ENCODE results near the gene ZBTB25. TPM values are rescaled to one million over a fixed set of nuclear protein-coding genes. Genes with fewer than 3 reads are reported as not detected.

The ZBTB25 gene
- total and polyA plus RNA-seq, 10 of the 15 experiments (the other 5 are each of a cell fraction or from before 2014, with no cell fraction given): 4.1 to 33.9 (median 9.7) TPM

DNA sequence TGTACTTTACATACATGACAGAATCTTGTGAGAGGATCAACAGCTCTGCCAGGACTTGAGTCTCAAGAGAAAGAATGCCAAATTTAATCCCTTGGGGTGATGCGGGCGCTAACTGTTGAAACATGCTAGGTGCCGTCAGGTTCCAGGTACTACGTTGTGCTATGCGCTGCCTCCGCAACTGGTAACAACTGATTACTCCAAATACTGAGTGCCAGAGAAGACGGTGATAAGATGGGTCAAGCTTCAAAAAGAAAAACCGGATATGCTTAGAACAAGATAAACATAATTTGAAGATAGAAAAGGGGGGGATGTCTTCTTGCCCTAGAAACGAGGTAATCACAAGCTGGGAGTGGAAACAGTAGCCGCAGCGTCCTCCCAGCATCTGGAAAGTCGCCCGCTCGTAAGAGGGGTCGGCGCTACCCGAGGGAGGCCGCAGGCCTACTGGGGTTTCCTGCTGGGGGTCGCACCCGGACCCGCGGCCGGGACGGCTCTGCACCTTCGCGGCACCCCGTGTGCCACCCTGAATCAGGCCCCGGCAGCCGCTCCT lies 678 bp downstream of the ZBTB25 start (continued):
- TF ChIP-seq, protein P1, sequence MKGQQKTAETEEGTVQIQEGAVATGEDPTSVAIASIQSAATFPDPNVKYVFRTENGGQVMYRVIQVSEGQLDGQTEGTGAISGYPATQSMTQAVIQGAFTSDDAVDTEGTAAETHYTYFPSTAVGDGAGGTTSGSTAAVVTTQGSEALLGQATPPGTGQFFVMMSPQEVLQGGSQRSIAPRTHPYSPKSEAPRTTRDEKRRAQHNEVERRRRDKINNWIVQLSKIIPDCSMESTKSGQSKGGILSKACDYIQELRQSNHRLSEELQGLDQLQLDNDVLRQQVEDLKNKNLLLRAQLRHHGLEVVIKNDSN (IDR thresholded peaks at IDR 0.05; ENCODE audit: borderline replicate concordance, extremely low read length, insufficient read depth, low read depth, low read length): no peak
- TF ChIP-seq PAX8 (IDR thresholded peaks at IDR 0.05): no peak
- TF ChIP-seq MTA3 (IDR thresholded peaks at IDR 0.05; ENCODE audit: borderline replicate concordance, low read length): peak; percentile 78; the same call in 1 of the 2 replicates
- TF ChIP-seq CHD2 (IDR thresholded peaks at IDR 0.05; ENCODE audit: borderline replicate concordance, low read depth, low read length): no peak
- TF ChIP-seq MEF2A (IDR thresholded peaks at IDR 0.05; ENCODE audit: insufficient read depth, low read depth, low read length): no peak
- TF ChIP-seq IKZF2 (IDR thresholded peaks at IDR 0.05): no peak; a peak in 1 of 4 replicates
- no peak for TF ChIP-seq NR2C1 (IDR thresholded peaks at IDR 0.05)
- no peak for TF ChIP-seq HDAC6 (IDR thresholded peaks at IDR 0.05; ENCODE audit: unreplicated experiment)
- no peak for TF ChIP-seq NR2C2 (IDR thresholded peaks at IDR 0.05; ENCODE audit: borderline replicate concordance, control insufficient read depth, insufficient read length, low read depth)
- TF ChIP-seq SRF (IDR thresholded peaks at IDR 0.05; ENCODE audit: low read depth in 2 of 2, low read length in 2 of 2): no peak
- no peak for TF ChIP-seq BACH1 (IDR thresholded peaks at IDR 0.05; ENCODE audit: borderline replicate concordance)
- TF ChIP-seq, protein P2, sequence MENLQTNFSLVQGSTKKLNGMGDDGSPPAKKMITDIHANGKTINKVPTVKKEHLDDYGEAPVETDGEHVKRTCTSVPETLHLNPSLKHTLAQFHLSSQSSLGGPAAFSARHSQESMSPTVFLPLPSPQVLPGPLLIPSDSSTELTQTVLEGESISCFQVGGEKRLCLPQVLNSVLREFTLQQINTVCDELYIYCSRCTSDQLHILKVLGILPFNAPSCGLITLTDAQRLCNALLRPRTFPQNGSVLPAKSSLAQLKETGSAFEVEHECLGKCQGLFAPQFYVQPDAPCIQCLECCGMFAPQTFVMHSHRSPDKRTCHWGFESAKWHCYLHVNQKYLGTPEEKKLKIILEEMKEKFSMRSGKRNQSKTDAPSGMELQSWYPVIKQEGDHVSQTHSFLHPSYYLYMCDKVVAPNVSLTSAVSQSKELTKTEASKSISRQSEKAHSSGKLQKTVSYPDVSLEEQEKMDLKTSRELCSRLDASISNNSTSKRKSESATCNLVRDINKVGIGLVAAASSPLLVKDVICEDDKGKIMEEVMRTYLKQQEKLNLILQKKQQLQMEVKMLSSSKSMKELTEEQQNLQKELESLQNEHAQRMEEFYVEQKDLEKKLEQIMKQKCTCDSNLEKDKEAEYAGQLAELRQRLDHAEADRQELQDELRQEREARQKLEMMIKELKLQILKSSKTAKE (IDR thresholded peaks at IDR 0.05; ENCODE audit: low read depth, poor library complexity, severe bottlenecking): peak; percentile 12
- no peak for TF ChIP-seq TCF12 (IDR thresholded peaks at IDR 0.05; ENCODE audit: low read depth, low read length)
- no peak for TF ChIP-seq LARP7 (IDR thresholded peaks at IDR 0.05)
- TF ChIP-seq DPF2 (IDR thresholded peaks at IDR 0.05): no peak
- TF ChIP-seq HDGF (IDR thresholded peaks at IDR 0.05): peak; percentile 17; the same call in 1 of the 2 replicates
- TF ChIP-seq ZNF384 (IDR thresholded peaks at IDR 0.05; ENCODE audit: borderline replicate concordance, low read depth, low read length): no peak
- TF ChIP-seq, protein P3, sequence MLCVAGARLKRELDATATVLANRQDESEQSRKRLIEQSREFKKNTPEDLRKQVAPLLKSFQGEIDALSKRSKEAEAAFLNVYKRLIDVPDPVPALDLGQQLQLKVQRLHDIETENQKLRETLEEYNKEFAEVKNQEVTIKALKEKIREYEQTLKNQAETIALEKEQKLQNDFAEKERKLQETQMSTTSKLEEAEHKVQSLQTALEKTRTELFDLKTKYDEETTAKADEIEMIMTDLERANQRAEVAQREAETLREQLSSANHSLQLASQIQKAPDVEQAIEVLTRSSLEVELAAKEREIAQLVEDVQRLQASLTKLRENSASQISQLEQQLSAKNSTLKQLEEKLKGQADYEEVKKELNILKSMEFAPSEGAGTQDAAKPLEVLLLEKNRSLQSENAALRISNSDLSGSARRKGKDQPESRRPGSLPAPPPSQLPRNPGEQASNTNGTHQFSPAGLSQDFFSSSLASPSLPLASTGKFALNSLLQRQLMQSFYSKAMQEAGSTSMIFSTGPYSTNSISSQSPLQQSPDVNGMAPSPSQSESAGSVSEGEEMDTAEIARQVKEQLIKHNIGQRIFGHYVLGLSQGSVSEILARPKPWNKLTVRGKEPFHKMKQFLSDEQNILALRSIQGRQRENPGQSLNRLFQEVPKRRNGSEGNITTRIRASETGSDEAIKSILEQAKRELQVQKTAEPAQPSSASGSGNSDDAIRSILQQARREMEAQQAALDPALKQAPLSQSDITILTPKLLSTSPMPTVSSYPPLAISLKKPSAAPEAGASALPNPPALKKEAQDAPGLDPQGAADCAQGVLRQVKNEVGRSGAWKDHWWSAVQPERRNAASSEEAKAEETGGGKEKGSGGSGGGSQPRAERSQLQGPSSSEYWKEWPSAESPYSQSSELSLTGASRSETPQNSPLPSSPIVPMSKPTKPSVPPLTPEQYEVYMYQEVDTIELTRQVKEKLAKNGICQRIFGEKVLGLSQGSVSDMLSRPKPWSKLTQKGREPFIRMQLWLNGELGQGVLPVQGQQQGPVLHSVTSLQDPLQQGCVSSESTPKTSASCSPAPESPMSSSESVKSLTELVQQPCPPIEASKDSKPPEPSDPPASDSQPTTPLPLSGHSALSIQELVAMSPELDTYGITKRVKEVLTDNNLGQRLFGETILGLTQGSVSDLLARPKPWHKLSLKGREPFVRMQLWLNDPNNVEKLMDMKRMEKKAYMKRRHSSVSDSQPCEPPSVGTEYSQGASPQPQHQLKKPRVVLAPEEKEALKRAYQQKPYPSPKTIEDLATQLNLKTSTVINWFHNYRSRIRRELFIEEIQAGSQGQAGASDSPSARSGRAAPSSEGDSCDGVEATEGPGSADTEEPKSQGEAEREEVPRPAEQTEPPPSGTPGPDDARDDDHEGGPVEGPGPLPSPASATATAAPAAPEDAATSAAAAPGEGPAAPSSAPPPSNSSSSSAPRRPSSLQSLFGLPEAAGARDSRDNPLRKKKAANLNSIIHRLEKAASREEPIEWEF (IDR thresholded peaks at IDR 0.05; ENCODE audit: insufficient replicate concordance, low read depth, low read length): no peak
- TF ChIP-seq, protein P4, sequence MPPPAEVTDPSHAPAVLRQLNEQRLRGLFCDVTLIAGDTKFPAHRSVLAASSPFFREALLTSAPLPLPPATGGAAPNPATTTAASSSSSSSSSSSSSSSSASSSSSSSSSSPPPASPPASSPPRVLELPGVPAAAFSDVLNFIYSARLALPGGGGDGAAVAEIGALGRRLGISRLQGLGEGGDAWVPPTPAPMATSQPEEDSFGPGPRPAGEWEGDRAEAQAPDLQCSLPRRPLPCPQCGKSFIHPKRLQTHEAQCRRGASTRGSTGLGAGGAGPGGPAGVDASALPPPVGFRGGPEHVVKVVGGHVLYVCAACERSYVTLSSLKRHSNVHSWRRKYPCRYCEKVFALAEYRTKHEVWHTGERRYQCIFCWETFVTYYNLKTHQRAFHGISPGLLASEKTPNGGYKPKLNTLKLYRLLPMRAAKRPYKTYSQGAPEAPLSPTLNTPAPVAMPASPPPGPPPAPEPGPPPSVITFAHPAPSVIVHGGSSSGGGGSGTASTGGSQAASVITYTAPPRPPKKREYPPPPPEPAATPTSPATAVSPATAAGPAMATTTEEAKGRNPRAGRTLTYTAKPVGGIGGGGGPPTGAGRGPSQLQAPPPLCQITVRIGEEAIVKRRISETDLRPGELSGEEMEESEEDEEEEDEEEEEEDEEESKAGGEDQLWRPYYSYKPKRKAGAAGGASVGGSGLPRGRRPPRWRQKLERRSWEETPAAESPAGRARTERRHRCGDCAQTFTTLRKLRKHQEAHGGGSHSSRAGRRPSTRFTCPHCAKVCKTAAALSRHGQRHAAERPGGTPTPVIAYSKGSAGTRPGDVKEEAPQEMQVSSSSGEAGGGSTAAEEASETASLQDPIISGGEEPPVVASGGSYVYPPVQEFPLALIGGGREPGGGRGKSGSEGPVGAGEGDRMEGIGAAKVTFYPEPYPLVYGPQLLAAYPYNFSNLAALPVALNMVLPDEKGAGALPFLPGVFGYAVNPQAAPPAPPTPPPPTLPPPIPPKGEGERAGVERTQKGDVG (CRISPR knock-in tag; IDR thresholded peaks at IDR 0.05): no peak

Data from GM12878 (cell line).